Measurements from ENCODE around the gene QPCT. TPM values are rescaled to one million over a fixed set of nuclear protein-coding genes. Genes with fewer than 3 reads are reported as not detected.

The QPCT gene
- total and polyA plus RNA-seq, 5 experiments from 2014 or later, result 0.20 to 0.52 (median 0.50) TPM; not detected in 2

DNA sequence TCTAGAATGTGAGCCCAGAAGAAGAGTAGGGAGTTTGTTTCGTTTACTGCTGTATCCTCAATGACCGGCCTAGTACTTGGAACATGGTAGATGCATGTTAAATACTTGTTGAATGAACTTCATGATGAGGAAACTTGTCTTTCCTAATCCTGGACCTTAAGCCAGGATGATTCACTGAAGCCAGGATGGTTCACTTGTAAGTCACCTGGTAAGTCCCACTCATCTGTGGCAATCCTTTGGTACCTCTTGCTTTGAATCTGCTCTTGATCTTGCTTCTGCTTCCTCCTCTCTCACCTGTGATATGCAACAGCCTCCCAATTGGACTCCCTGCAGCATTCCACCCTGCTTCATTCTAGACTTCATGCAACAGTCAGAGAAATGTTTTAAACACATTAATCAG, 43.6 kb downstream of the QPCT start:
- H3K4me1 Mint-ChIP-seq, result peaks cover 0 to 11% (median under 1%) of the 10 kb centered on the region in 4 donors
- ATAC-seq (no peak), DNase-seq (no peak)
- no peaks in the 10 kb centered on the region for H3K36me3 Mint-ChIP-seq
- H3K27ac Mint-ChIP-seq, result no peak overlapping the region
- peaks cover 0 to 3% (median 0%) of the 10 kb centered on the region in 5 donors for H3K27me3 Mint-ChIP-seq
- POLR2A ChIA-PET, result interaction anchor here (0.9 kb wide), 1 partner anchor 9 kb away, joined by 3 read pairs; no protein-coding TSS in a partner anchor
- no peak overlapping the region for H3K4me3 Mint-ChIP-seq
- H3K9me3 Mint-ChIP-seq, result no peaks in the 10 kb centered on the region

- H3K4me3 Mint-ChIP-seq, result peak overlapping the region in 1 of 10 donors; percentile 23
Measured at GRCh38 chr2:37389395-37389794, 45.0 kb downstream of the QPCT start.

DNA sequence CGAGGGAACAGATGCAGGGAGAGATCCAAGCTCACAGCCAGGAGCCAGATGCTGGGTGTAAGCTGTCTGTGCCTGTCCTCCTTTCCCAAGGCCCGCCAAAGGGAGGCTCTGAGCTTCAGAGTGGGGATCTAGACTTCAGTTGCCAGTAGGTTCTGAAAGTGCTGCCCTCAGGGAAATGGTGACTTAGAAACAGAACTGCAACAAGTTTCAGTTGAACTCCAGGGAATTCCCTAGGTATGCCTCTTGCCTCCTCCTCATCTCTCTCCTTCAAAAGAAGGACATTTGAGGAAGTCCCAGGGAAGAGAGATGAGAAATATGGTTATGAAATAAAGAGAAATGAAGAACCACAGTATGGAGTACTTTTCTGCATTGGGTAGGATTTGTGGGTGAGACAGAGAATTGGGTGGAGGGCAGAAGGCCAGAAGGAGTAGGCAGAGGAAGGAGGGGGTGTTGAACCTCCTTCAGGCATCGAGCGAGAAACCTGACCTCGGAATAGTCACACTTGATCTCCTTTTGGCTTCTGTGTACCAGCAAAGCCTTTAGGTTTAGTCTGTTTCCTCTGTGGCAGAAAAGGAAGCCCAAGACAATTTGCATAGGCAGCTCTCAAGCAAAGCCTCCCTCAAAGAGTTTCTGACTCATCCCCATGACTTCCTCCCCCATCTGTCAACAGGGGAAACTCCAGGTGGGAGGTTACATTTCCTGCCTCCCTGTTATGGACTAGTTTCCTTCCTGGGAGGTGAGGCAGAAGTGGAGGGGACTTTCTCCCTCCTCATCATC, 45.7 kb downstream of the QPCT start:
- ATAC-seq (peak; percentile 95 to 98), DNase-seq (peak in 9 of 10 donors; percentile 31 to 72 (median 45))
- POLR2A ChIA-PET, result interaction anchor here (0.6 to 2.1 kb wide), 5 partner anchors 13 to 535 kb away, joined by 3 to 8 read pairs (median 3); partner anchors contain the start of gene RMDN2
- no peaks in the 10 kb centered on the region for H3K36me3 Mint-ChIP-seq
- H3K27ac Mint-ChIP-seq, result peak overlapping the region in 9 of 10 donors; percentile 39 to 91 (median 84)
- H3K9me3 Mint-ChIP-seq, result no peaks in the 10 kb centered on the region
- H3K4me3 Mint-ChIP-seq, result peak overlapping the region; percentile 2 to 73 (median 50)
- peaks cover 0 to 11% (median under 1%) of the 10 kb centered on the region in 4 donors for H3K4me1 Mint-ChIP-seq
- H3K27me3 Mint-ChIP-seq, result peaks cover 0 to 1% (median 0%) of the 10 kb centered on the region in 5 donors

More at GRCh38 chr2:37389395-37389794, 45.0 kb downstream of the QPCT start:
- Mint-ChIP-seq H3K36me3 (no peaks in the 10 kb centered on the region), H3K9me3 (no peaks in the 10 kb centered on the region), H3K4me1 (peaks cover 0 to 11% (median under 1%) of the 10 kb centered on the region in 4 donors), H3K27ac (peak overlapping the region in 2 of 10 donors; percentile 35 to 91), H3K27me3 (peaks cover 0 to 3% (median 0%) of the 10 kb centered on the region in 5 donors)
- POLR2A ChIA-PET, result interaction anchor here (1.2 to 2.1 kb wide), 2 partner anchors 12 to 66 kb away, joined by 3 to 8 read pairs; no protein-coding TSS in a partner anchor
- ATAC-seq (no peak), DNase-seq (no peak)

- Mint-ChIP-seq H3K4me1 (peaks cover 0 to 11% (median 3%) of the 10 kb centered on the region in 4 donors), H3K27me3 (peaks cover 0 to under 1% (median 0%) of the 10 kb centered on the region in 5 donors), H3K9me3 (no peaks in the 10 kb centered on the region), H3K36me3 (no peaks in the 10 kb centered on the region), H3K4me3 (peak overlapping the region in 6 of 10 donors; percentile 3 to 73 (median 46)), H3K27ac (peak overlapping the region in 9 of 10 donors; percentile 39 to 91 (median 84))
- POLR2A ChIA-PET, result interaction anchor here (0.8 to 2.1 kb wide), 3 partner anchors 14 to 534 kb away, joined by 3 to 8 read pairs (median 3); partner anchors contain the start of gene RMDN2
- ATAC-seq, result no peak
- no peak for DNase-seq
Measured at GRCh38 chr2:37390777-37391176, 46.3 kb downstream of the QPCT start.

DNA sequence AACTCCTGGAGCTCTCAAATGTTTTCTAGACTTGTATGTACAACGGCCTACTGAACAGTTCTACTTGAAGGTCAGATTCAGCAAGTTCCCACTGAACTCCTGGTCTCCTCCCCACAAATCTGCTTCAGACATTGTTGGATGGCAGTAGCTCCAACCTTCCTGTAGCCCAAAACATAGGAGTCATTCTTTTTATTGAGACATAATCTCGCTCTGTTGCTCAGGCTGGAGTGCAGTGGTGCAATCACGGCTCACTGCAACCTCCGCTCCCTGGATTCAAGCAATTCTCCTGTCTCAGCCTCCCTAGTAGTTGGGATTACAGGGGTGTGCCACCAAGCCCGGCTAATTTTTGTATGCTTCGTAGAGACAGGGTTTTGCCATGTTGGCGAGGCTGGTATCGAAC, 47.3 kb downstream of the QPCT start:
- Mint-ChIP-seq H3K9me3 (no peaks in the 10 kb centered on the region), H3K4me3 (no peak overlapping the region), H3K36me3 (no peaks in the 10 kb centered on the region), H3K27ac (peak overlapping the region in 5 of 10 donors; percentile 16 to 91 (median 86)), H3K27me3 (peaks cover 0 to 1% (median 0%) of the 10 kb centered on the region in 5 donors), H3K4me1 (peaks cover 0 to 11% (median 5%) of the 10 kb centered on the region in 4 donors)
- no peak for ATAC-seq
- no peak for DNase-seq
- POLR2A ChIA-PET, result interaction anchor here (0.6 to 1.2 kb wide), 2 partner anchors 153 to 481 kb away, joined by 3 to 4 read pairs; no protein-coding TSS in a partner anchor

GRCh38 chr2:37392428-37392827, 48.0 kb downstream of the QPCT start:
- peaks cover 0 to 11% (median 5%) of the 10 kb centered on the region in 4 donors for H3K4me1 Mint-ChIP-seq
- no peaks in the 10 kb centered on the region for H3K36me3 Mint-ChIP-seq
- ATAC-seq, result no peak
- H3K27ac Mint-ChIP-seq, result peak overlapping the region in 2 of 10 donors; percentile 16 to 68
- no peak for DNase-seq
- H3K27me3 Mint-ChIP-seq, result peaks cover 0 to 1% (median 0%) of the 10 kb centered on the region in 5 donors
- no peaks in the 10 kb centered on the region for H3K9me3 Mint-ChIP-seq
- no peak overlapping the region for H3K4me3 Mint-ChIP-seq
- POLR2A ChIA-PET, result no interaction called here

DNA sequence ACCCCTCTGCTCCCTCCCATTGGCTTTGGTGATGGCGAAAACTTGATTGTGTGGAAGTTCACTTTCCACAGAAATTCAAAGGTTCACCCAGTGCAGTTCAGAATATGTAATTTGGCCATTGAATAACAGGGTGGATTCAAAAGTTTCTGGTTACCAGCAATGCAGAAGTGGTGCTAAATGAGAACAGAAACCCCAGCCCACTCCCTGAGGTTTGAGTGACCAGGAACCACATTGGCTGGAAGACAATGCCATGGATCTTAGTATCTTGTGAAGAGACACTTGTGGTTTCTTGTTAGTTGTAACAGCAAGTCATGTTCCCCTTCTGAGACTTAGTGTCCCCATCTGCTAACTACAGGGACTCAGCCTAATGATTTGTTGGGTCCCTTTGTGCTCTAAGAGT, 49.8 kb downstream of the QPCT start:
- Mint-ChIP-seq H3K9me3 (no peaks in the 10 kb centered on the region), H3K27ac (peak overlapping the region in 2 of 10 donors; percentile 12 to 19), H3K27me3 (peaks cover 0 to 1% (median 0%) of the 10 kb centered on the region in 5 donors), H3K4me3 (no peak overlapping the region), H3K4me1 (peaks cover 0 to 11% (median 5%) of the 10 kb centered on the region in 4 donors), H3K36me3 (no peaks in the 10 kb centered on the region)
- POLR2A ChIA-PET, result no interaction called here
- DNase-seq (no peak), ATAC-seq (no peak)

DNA sequence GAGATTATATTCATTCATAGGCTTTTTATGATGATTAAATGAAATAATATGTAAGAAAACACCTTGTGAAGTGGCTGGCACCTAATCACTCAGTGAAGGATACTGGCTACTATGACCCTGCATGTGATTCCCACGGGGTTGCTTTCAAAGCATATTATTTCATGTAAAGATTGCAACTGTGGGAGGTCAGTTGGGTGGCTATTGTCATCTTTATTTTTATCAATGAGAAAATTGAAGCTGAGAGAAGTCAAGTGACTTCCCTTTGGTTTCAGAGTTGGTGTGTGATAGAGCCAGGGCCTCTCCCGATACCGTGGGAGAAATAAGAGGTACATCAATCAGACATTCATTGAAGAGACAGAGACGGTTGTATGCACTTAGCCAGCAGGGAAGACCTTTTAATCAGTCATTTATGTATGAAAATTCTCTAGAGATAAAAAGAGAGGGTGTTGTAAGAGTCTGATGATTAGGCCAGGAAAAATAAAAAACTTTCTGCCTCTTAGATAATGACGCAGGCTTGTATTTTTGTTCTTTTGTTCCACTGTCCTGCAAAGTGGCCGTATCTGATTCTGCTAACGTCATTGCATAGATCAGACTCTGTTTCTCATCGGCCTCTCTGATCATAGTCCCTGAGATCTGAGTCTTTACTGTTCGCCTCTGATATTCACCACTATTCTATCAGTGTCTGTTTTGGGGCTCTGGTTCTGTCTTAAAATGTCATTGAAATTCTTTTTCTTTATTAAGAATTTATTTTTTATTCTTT, 50.5 kb downstream of the QPCT start:
- Mint-ChIP-seq H3K27me3 (peaks cover 0 to 1% (median 0%) of the 10 kb centered on the region in 5 donors), H3K36me3 (no peaks in the 10 kb centered on the region), H3K27ac (no peak overlapping the region), H3K4me1 (peaks cover 0 to 11% (median 5%) of the 10 kb centered on the region in 4 donors), H3K9me3 (no peaks in the 10 kb centered on the region), H3K4me3 (no peak overlapping the region)
- no peak for ATAC-seq
- no peak for DNase-seq
- POLR2A ChIA-PET, result interaction anchor here (0.9 kb wide), 1 partner anchor 482 kb away, joined by 4 read pairs; no protein-coding TSS in a partner anchor

GRCh38 chr2:37396890-37397565, 52.6 kb downstream of the QPCT start:
- no peaks in the 10 kb centered on the region for H3K9me3 Mint-ChIP-seq
- peaks cover 0 to 1% (median 0%) of the 10 kb centered on the region in 5 donors for H3K27me3 Mint-ChIP-seq
- no peaks in the 10 kb centered on the region for H3K36me3 Mint-ChIP-seq
- ATAC-seq, result no peak
- DNase-seq, result no peak
- no peak overlapping the region for H3K4me3 Mint-ChIP-seq
- POLR2A ChIA-PET, result interaction anchor here (0.7 to 1.1 kb wide), 2 partner anchors 15 to 428 kb away, joined by 4 to 5 read pairs; no protein-coding TSS in a partner anchor
- no peak overlapping the region for H3K27ac Mint-ChIP-seq
- H3K4me1 Mint-ChIP-seq, result peaks cover 0 to 6% (median 2%) of the 10 kb centered on the region in 4 donors

- no peak overlapping the region for H3K4me3 Mint-ChIP-seq
- peaks cover 0 to 6% (median 1%) of the 10 kb centered on the region in 4 donors for H3K4me1 Mint-ChIP-seq
- H3K9me3 Mint-ChIP-seq, result peaks cover 0 to 7% (median under 1%) of the 10 kb centered on the region in 9 donors
- POLR2A ChIA-PET, result no interaction called here
- H3K27me3 Mint-ChIP-seq, result peaks cover 0 to 1% (median 0%) of the 10 kb centered on the region in 5 donors
- DNase-seq, result no peak
- H3K36me3 Mint-ChIP-seq, result peaks cover 0 to 7% (median 7%) of the 10 kb centered on the region in 3 donors
- H3K27ac Mint-ChIP-seq, result no peak overlapping the region
- no peak for ATAC-seq
Measured at GRCh38 chr2:37398990-37399389, 54.6 kb downstream of the QPCT start.

DNA sequence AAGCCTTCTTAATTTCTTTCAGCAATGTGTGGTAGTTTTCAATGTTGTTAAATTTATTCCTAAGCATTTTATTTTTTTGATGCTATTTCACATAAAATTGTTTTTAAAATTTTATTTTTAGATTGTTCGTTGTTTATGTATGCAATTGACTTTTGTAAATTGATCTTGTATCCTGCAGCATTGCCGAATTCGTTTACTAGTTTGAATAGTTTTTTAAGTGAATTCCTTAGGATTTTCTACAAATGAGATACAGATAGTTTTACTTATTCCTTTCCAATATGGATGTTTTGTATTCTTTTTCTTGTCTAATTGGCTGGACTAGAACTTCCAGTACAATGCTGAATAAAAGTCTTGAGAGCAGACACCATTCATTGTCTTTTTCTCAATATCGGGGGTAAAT, 55.6 kb downstream of the QPCT start:
- Mint-ChIP-seq H3K4me3 (no peak overlapping the region), H3K9me3 (peaks cover 0 to 12% (median 2%) of the 10 kb centered on the region in 9 donors), H3K27ac (no peak overlapping the region), H3K36me3 (peaks cover 0 to 7% (median 7%) of the 10 kb centered on the region in 3 donors), H3K27me3 (peaks cover 0 to 1% (median 0%) of the 10 kb centered on the region in 5 donors), H3K4me1 (peaks cover 0 to 6% (median 1%) of the 10 kb centered on the region in 4 donors)
- ATAC-seq (no peak), DNase-seq (no peak)
- POLR2A ChIA-PET, result no interaction called here

GRCh38 chr2:37402636-37403035, 58.2 kb downstream of the QPCT start:
- ATAC-seq, result no peak
- POLR2A ChIA-PET, result no interaction called here
- H3K27ac Mint-ChIP-seq, result no peak overlapping the region
- H3K9me3 Mint-ChIP-seq, result peaks cover 0 to 12% (median 2%) of the 10 kb centered on the region in 9 donors
- peaks cover 0 to 7% (median 7%) of the 10 kb centered on the region in 3 donors for H3K36me3 Mint-ChIP-seq
- no peaks in the 10 kb centered on the region for H3K4me1 Mint-ChIP-seq
- H3K27me3 Mint-ChIP-seq, result peaks cover 0 to 7% (median 2%) of the 10 kb centered on the region in 5 donors
- no peak for DNase-seq
- H3K4me3 Mint-ChIP-seq, result no peak overlapping the region

Measured in naive thymus-derived CD8-positive, alpha-beta T cell (primary cell).